ENCODE measurements around the gene CSNK1D. TPM values are rescaled to one million over a fixed set of nuclear protein-coding genes. Genes with fewer than 3 reads are reported as not detected.
"Not testable (repeated sequence)": the region's sequence is repeated elsewhere in the genome, so short reads cannot be mapped to it uniquely, and the experiment has no call there.

The CSNK1D gene
- total and polyA plus RNA-seq, 2 donors, result 41.7 to 122 TPM

GRCh38 chr17:82216301-82217119 is 57.0 kb downstream of the CSNK1D start:
- Histone ChIP-seq H3K4me3 (ENCODE audit: low read depth, low read length) (no peak overlapping the region), H3K36me3 (ENCODE audit: insufficient read depth) (no peaks in the 10 kb centered on the region), H3K4me1 (ENCODE audit: insufficient read depth) (peaks cover 2% of the 10 kb centered on the region), H3K27ac (ENCODE audit: low read depth) (peak overlapping the region; percentile 11)
- no peak for DNase-seq (ENCODE audit: extremely low spot score)
- 56% methylated on average over 17 of the region's 17 CpGs for WGBS

- H3K36me3 ChIP-seq (ENCODE audit: insufficient read depth), result no peaks in the 10 kb centered on the region
- H3K4me1 ChIP-seq (ENCODE audit: insufficient read depth), result peaks cover 2% of the 10 kb centered on the region
- H3K27ac ChIP-seq (ENCODE audit: low read depth), result no peak overlapping the region
- H3K4me3 ChIP-seq (ENCODE audit: low read depth, low read length), result no peak overlapping the region
- no peak for DNase-seq (ENCODE audit: extremely low spot score)
- 86% methylated on average over 12 of the region's 12 CpGs for WGBS
Observed at GRCh38 chr17:82215972-82216300, 57.6 kb downstream of the CSNK1D start.

GRCh38 chr17:82215095-82215971 is 58.2 kb downstream of the CSNK1D start:
- Histone ChIP-seq H3K4me1 (ENCODE audit: insufficient read depth) (peaks cover 2% of the 10 kb centered on the region), H3K4me3 (ENCODE audit: low read depth, low read length) (no peak overlapping the region), H3K36me3 (ENCODE audit: insufficient read depth) (no peaks in the 10 kb centered on the region), H3K27ac (ENCODE audit: low read depth) (no peak overlapping the region)
- 76% methylated on average over 25 of the region's 25 CpGs for WGBS
- no peak for DNase-seq (ENCODE audit: extremely low spot score)

GRCh38 chr17:82214012-82214628 is 59.4 kb downstream of the CSNK1D start:
- WGBS, result 89% methylated on average over 11 of the region's 11 CpGs
- no peak for DNase-seq (ENCODE audit: extremely low spot score)
- H3K27ac ChIP-seq (ENCODE audit: low read depth), result no peak overlapping the region
- no peaks in the 10 kb centered on the region for H3K36me3 ChIP-seq (ENCODE audit: insufficient read depth)
- peaks cover 2% of the 10 kb centered on the region for H3K4me1 ChIP-seq (ENCODE audit: insufficient read depth)
- no peak overlapping the region for H3K4me3 ChIP-seq (ENCODE audit: low read depth, low read length)

GRCh38 chr17:82213251-82214011 is 60.1 kb downstream of the CSNK1D start:
- Histone ChIP-seq H3K4me3 (ENCODE audit: low read depth, low read length) (peak overlapping the region; percentile 93), H3K27ac (ENCODE audit: low read depth) (peak overlapping the region; percentile 52), H3K4me1 (ENCODE audit: insufficient read depth) (peaks cover 2% of the 10 kb centered on the region), H3K36me3 (ENCODE audit: insufficient read depth) (no peaks in the 10 kb centered on the region)
- WGBS, result 8% methylated on average over 37 of the region's 37 CpGs
- DNase-seq (ENCODE audit: extremely low spot score), result no peak

GRCh38 chr17:82212331-82213250 is 60.9 kb downstream of the CSNK1D start, which contains the start of gene CCDC57:
CCDC57 (minus strand) TSS chr17:82212842; CDS start chr17:82201944, 10,898 bp downstream.
- H3K27ac ChIP-seq (ENCODE audit: low read depth), result peak within 1 kb of the TSS; percentile 71
- WGBS, result under 1% methylated on average over 116 of the region's 116 CpGs
- no peaks in the 10 kb centered on the region for H3K36me3 ChIP-seq (ENCODE audit: insufficient read depth)
- H3K4me1 ChIP-seq (ENCODE audit: insufficient read depth), result peaks cover 2% of the 10 kb centered on the region
- H3K4me3 ChIP-seq (ENCODE audit: low read depth, low read length), result peak within 1 kb of the TSS; percentile 93
- no peak for DNase-seq (ENCODE audit: extremely low spot score)

GRCh38 chr17:82210655-82211054 is 62.8 kb downstream of the CSNK1D start:
- not testable (repeated sequence) for DNase-seq (ENCODE audit: extremely low spot score); H3K27ac ChIP-seq (ENCODE audit: low read depth); H3K4me3 ChIP-seq (ENCODE audit: low read depth, low read length); H3K4me1 ChIP-seq (ENCODE audit: insufficient read depth); H3K36me3 ChIP-seq (ENCODE audit: insufficient read depth)
- 95% methylated on average over 11 of the region's 11 CpGs for WGBS

GRCh38 chr17:82205720-82206508 is 67.6 kb downstream of the CSNK1D start:
- no peaks in the 10 kb centered on the region for H3K4me1 ChIP-seq (ENCODE audit: insufficient read depth)
- DNase-seq (ENCODE audit: extremely low spot score), result peak; percentile 66
- H3K4me3 ChIP-seq (ENCODE audit: low read depth, low read length), result no peak overlapping the region
- H3K27ac ChIP-seq (ENCODE audit: low read depth), result peak overlapping the region; percentile 82
- H3K36me3 ChIP-seq (ENCODE audit: insufficient read depth), result no peaks in the 10 kb centered on the region
- 15% methylated on average over 21 of the region's 21 CpGs for WGBS

- 63% methylated on average over 25 of the region's 25 CpGs for WGBS
- H3K27ac ChIP-seq (ENCODE audit: low read depth), result peak overlapping the region; percentile 44
- H3K36me3 ChIP-seq (ENCODE audit: insufficient read depth), result no peaks in the 10 kb centered on the region
Observed at GRCh38 chr17:82204831-82205719, 68.4 kb downstream of the CSNK1D start.

GRCh38 chr17:82203920-82204319 is 69.6 kb downstream of the CSNK1D start:
- Histone ChIP-seq H3K4me1 (ENCODE audit: insufficient read depth) (no peaks in the 10 kb centered on the region), H3K4me3 (ENCODE audit: low read depth, low read length) (no peak overlapping the region), H3K27ac (ENCODE audit: low read depth) (no peak overlapping the region), H3K36me3 (ENCODE audit: insufficient read depth) (no peaks in the 10 kb centered on the region)
- WGBS, result 89% methylated on average over 19 of the region's 19 CpGs
- DNase-seq (ENCODE audit: extremely low spot score), result no peak

More at GRCh38 chr17:82204831-82205719, 68.4 kb downstream of the CSNK1D start:
- no peak for DNase-seq (ENCODE audit: extremely low spot score)
- Histone ChIP-seq H3K4me1 (ENCODE audit: insufficient read depth) (no peaks in the 10 kb centered on the region), H3K4me3 (ENCODE audit: low read depth, low read length) (no peak overlapping the region)

GRCh38 chr17:82202981-82203380 is 70.5 kb downstream of the CSNK1D start:
- Histone ChIP-seq H3K36me3 (ENCODE audit: insufficient read depth) (no peaks in the 10 kb centered on the region), H3K27ac (ENCODE audit: low read depth) (no peak overlapping the region), H3K4me1 (ENCODE audit: insufficient read depth) (no peaks in the 10 kb centered on the region), H3K4me3 (ENCODE audit: low read depth, low read length) (no peak overlapping the region)
- WGBS, result 80% methylated on average over 10 of the region's 10 CpGs
- no peak for DNase-seq (ENCODE audit: extremely low spot score)
